ENCODE results near the gene TMEM209.

TMEM209 gene

GRCh38 chr7:130195396-130195795, 9.8 kb downstream of the TMEM209 start:
- Histone ChIP-seq H3K14ac (ENCODE audit: low read length) (no peak overlapping the region), H2BK15ac (ENCODE audit: low read length) (no peak overlapping the region), H3K23ac (ENCODE audit: low read depth, low read length, poor library complexity) (no peak overlapping the region), H3K36me3 (replicated peaks in 1 of 2; ENCODE audit: control insufficient read depth in 2 of 2, insufficient read depth in 2 of 2, low read length in 2 of 2) (peaks cover 8 to 99% of the 10 kb centered on the region in 2 donors), H3K4me1 (ENCODE audit: control insufficient read depth in 2 of 2, insufficient read depth in 1 of 2, low read depth in 1 of 2, low read length in 2 of 2) (no peaks in the 10 kb centered on the region), H3K9ac (ENCODE audit: low read depth, low read length, poor library complexity) (no peak overlapping the region), H3K4me3 (ENCODE audit: low read length in 2 of 2) (no peak overlapping the region), H2BK12ac (ENCODE audit: low read length) (no peak overlapping the region), H2BK5ac (ENCODE audit: low read length) (no peak overlapping the region), H2AFZ (ENCODE audit: low read length) (no peak overlapping the region), H3K18ac (ENCODE audit: low read length) (no peak overlapping the region), H3K27me3 (ENCODE audit: control insufficient read depth in 3 of 3, insufficient read depth in 3 of 3, low read depth in 1 of 3, low read length in 3 of 3) (no peaks in the 10 kb centered on the region), H3K4me2 (ENCODE audit: insufficient read depth, low read length, poor library complexity, severe bottlenecking) (no peak overlapping the region), H3K79me1 (ENCODE audit: low read depth, low read length) (no peaks in the 10 kb centered on the region), H4K91ac (ENCODE audit: low read depth, low read length, poor library complexity) (no peak overlapping the region), H3K4ac (ENCODE audit: low read length) (no peak overlapping the region), H4K8ac (ENCODE audit: low read depth, low read length) (no peak overlapping the region), H2AK5ac (ENCODE audit: low read depth, low read length) (no peak overlapping the region), H3K27ac (replicated peaks; ENCODE audit: low read length) (no peak overlapping the region), H2BK120ac (ENCODE audit: low read depth, low read length) (no peak overlapping the region), H3K9me3 (replicated peaks in 1 of 2; ENCODE audit: control insufficient read depth in 2 of 2, insufficient read depth in 1 of 2, low read depth in 1 of 2, low read length in 2 of 2) (peaks cover 0 to 3% of the 10 kb centered on the region in 2 donors)
- no CpG with 5 or more reads among the region's 2 CpGs for WGBS, 2 donors (ENCODE audit: extremely low coverage in 2 of 2, insufficient read length in 2 of 2, insufficient replicate concordance in 1 of 2)
- no peak for DNase-seq (ENCODE audit: low spot score)

GRCh38 chr7:130191791-130192190, 13.4 kb downstream of the TMEM209 start:
- Histone ChIP-seq H2BK120ac (ENCODE audit: low read depth, low read length) (no peak overlapping the region), H4K8ac (ENCODE audit: low read depth, low read length) (no peak overlapping the region), H3K36me3 (replicated peaks in 1 of 2; ENCODE audit: control insufficient read depth in 2 of 2, insufficient read depth in 2 of 2, low read length in 2 of 2) (peaks cover 6 to 92% of the 10 kb centered on the region in 2 donors), H3K18ac (ENCODE audit: low read length) (no peak overlapping the region), H3K9me3 (replicated peaks in 1 of 2; ENCODE audit: control insufficient read depth in 2 of 2, insufficient read depth in 1 of 2, low read depth in 1 of 2, low read length in 2 of 2) (no peaks in the 10 kb centered on the region), H2AFZ (ENCODE audit: low read length) (no peak overlapping the region), H4K91ac (ENCODE audit: low read depth, low read length, poor library complexity) (no peak overlapping the region), H3K4ac (ENCODE audit: low read length) (no peak overlapping the region), H3K4me2 (ENCODE audit: insufficient read depth, low read length, poor library complexity, severe bottlenecking) (no peak overlapping the region), H3K27ac (replicated peaks; ENCODE audit: low read length) (no peak overlapping the region), H3K4me3 (ENCODE audit: low read length in 2 of 2) (no peak overlapping the region), H2AK5ac (ENCODE audit: low read depth, low read length) (no peak overlapping the region), H3K9ac (ENCODE audit: low read depth, low read length, poor library complexity) (no peak overlapping the region), H3K27me3 (ENCODE audit: control insufficient read depth in 3 of 3, insufficient read depth in 3 of 3, low read depth in 1 of 3, low read length in 3 of 3) (no peaks in the 10 kb centered on the region), H2BK12ac (ENCODE audit: low read length) (no peak overlapping the region), H3K79me1 (ENCODE audit: low read depth, low read length) (no peaks in the 10 kb centered on the region), H3K4me1 (ENCODE audit: control insufficient read depth in 2 of 2, insufficient read depth in 1 of 2, low read depth in 1 of 2, low read length in 2 of 2) (no peaks in the 10 kb centered on the region), H2BK15ac (ENCODE audit: low read length) (no peak overlapping the region), H2BK5ac (ENCODE audit: low read length) (no peak overlapping the region), H3K14ac (ENCODE audit: low read length) (no peak overlapping the region), H3K23ac (ENCODE audit: low read depth, low read length, poor library complexity) (no peak overlapping the region)
- DNase-seq (ENCODE audit: low spot score), result no peak
- no CpG with 5 or more reads among the region's 7 CpGs for WGBS, 2 donors (ENCODE audit: extremely low coverage in 2 of 2, insufficient read length in 2 of 2, insufficient replicate concordance in 1 of 2)

GRCh38 chr7:130189343-130189742, 15.9 kb downstream of the TMEM209 start:
- Histone ChIP-seq H3K4ac (ENCODE audit: low read length) (no peak overlapping the region), H3K4me3 (ENCODE audit: low read length in 2 of 2) (no peak overlapping the region), H3K27me3 (ENCODE audit: control insufficient read depth in 3 of 3, insufficient read depth in 3 of 3, low read depth in 1 of 3, low read length in 3 of 3) (no peaks in the 10 kb centered on the region), H3K9me3 (replicated peaks in 1 of 2; ENCODE audit: control insufficient read depth in 2 of 2, insufficient read depth in 1 of 2, low read depth in 1 of 2, low read length in 2 of 2) (no peaks in the 10 kb centered on the region), H3K36me3 (replicated peaks in 1 of 2; ENCODE audit: control insufficient read depth in 2 of 2, insufficient read depth in 2 of 2, low read length in 2 of 2) (peaks cover 6 to 91% of the 10 kb centered on the region in 2 donors), H3K18ac (ENCODE audit: low read length) (no peak overlapping the region), H2AFZ (ENCODE audit: low read length) (no peak overlapping the region), H4K8ac (ENCODE audit: low read depth, low read length) (no peak overlapping the region), H2AK5ac (ENCODE audit: low read depth, low read length) (no peak overlapping the region), H2BK15ac (ENCODE audit: low read length) (no peak overlapping the region), H3K14ac (ENCODE audit: low read length) (no peak overlapping the region), H3K4me2 (ENCODE audit: insufficient read depth, low read length, poor library complexity, severe bottlenecking) (no peak overlapping the region), H3K23ac (ENCODE audit: low read depth, low read length, poor library complexity) (no peak overlapping the region), H4K91ac (ENCODE audit: low read depth, low read length, poor library complexity) (no peak overlapping the region), H2BK5ac (ENCODE audit: low read length) (no peak overlapping the region), H2BK12ac (ENCODE audit: low read length) (no peak overlapping the region), H3K79me1 (ENCODE audit: low read depth, low read length) (no peaks in the 10 kb centered on the region), H3K4me1 (ENCODE audit: control insufficient read depth in 2 of 2, insufficient read depth in 1 of 2, low read depth in 1 of 2, low read length in 2 of 2) (no peaks in the 10 kb centered on the region), H3K9ac (ENCODE audit: low read depth, low read length, poor library complexity) (no peak overlapping the region), H3K27ac (replicated peaks; ENCODE audit: low read length) (no peak overlapping the region), H2BK120ac (ENCODE audit: low read depth, low read length) (no peak overlapping the region)
- no CpG with 5 or more reads among the region's 5 CpGs for WGBS, 2 donors (ENCODE audit: extremely low coverage in 2 of 2, insufficient read length in 2 of 2, insufficient replicate concordance in 1 of 2)
- DNase-seq (ENCODE audit: low spot score), result no peak

DNA sequence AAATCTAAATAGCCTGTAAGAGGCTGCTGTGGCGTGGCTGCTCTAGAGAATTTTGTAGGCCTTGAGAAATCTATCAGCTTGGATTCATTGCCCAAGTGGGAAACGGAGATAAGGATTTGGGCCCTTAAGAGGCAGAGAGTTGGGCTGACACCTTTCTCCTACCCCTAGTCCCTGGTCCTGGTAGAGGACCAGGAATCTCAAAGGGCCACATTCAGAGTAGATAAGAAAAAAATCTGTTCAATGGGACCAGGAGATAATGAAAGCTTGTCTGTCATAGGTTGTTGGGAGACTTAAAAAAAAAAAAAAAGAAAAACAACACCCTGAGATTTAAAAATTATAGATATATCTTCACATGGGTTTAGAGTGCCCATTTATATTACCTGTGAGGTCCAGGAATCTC, 17.8 kb downstream of the TMEM209 start:
- Histone ChIP-seq H2BK120ac (ENCODE audit: low read depth, low read length) (no peak overlapping the region), H3K27ac (replicated peaks; ENCODE audit: low read length) (no peak overlapping the region), H3K79me1 (ENCODE audit: low read depth, low read length) (no peaks in the 10 kb centered on the region), H3K27me3 (ENCODE audit: control insufficient read depth in 3 of 3, insufficient read depth in 3 of 3, low read depth in 1 of 3, low read length in 3 of 3) (no peaks in the 10 kb centered on the region), H3K36me3 (replicated peaks in 1 of 2; ENCODE audit: control insufficient read depth in 2 of 2, insufficient read depth in 2 of 2, low read length in 2 of 2) (peaks cover 6 to 92% of the 10 kb centered on the region in 2 donors), H3K14ac (ENCODE audit: low read length) (no peak overlapping the region), H2AFZ (ENCODE audit: low read length) (no peak overlapping the region), H3K9me3 (replicated peaks in 1 of 2; ENCODE audit: control insufficient read depth in 2 of 2, insufficient read depth in 1 of 2, low read depth in 1 of 2, low read length in 2 of 2) (no peaks in the 10 kb centered on the region), H3K4me2 (ENCODE audit: insufficient read depth, low read length, poor library complexity, severe bottlenecking) (no peak overlapping the region), H3K4me1 (ENCODE audit: control insufficient read depth in 2 of 2, insufficient read depth in 1 of 2, low read depth in 1 of 2, low read length in 2 of 2) (no peaks in the 10 kb centered on the region), H3K4me3 (ENCODE audit: low read length in 2 of 2) (no peak overlapping the region), H2BK15ac (ENCODE audit: low read length) (no peak overlapping the region), H3K9ac (ENCODE audit: low read depth, low read length, poor library complexity) (no peak overlapping the region), H3K18ac (ENCODE audit: low read length) (no peak overlapping the region), H2BK12ac (ENCODE audit: low read length) (no peak overlapping the region), H4K8ac (ENCODE audit: low read depth, low read length) (no peak overlapping the region), H4K91ac (ENCODE audit: low read depth, low read length, poor library complexity) (no peak overlapping the region), H2AK5ac (ENCODE audit: low read depth, low read length) (no peak overlapping the region), H3K4ac (ENCODE audit: low read length) (no peak overlapping the region), H3K23ac (ENCODE audit: low read depth, low read length, poor library complexity) (no peak overlapping the region), H2BK5ac (ENCODE audit: low read length) (no peak overlapping the region)
- no CpG with 5 or more reads among the region's 2 CpGs for WGBS, 2 donors (ENCODE audit: extremely low coverage in 2 of 2, insufficient read length in 2 of 2, insufficient replicate concordance in 1 of 2)
- DNase-seq (ENCODE audit: low spot score), result no peak

All from neuronal stem cell (in vitro differentiated cells).